HPDE6-E6E7 (cell line): Measurements from ENCODE around the gene ZNF189.

ENCODE experiments used
- DNase-seq: peaks from one replicate; pipeline ENCODE4 v3.0.0; 2011; ENCODE audit warnings: missing footprints; ENCODE audit errors: extremely low spot score

Gene ZNF189

GRCh38 chr9:101419863-101420262, 21.2 kb downstream of the ZNF189 start:
- DNase-seq, result no peak

- no peak for DNase-seq
Measured at GRCh38 chr9:101421653-101422065, 23.0 kb downstream of the ZNF189 start.

- no peak for DNase-seq
Measured at GRCh38 chr9:101427358-101427757, 28.7 kb downstream of the ZNF189 start.

GRCh38 chr9:101427957-101428655, 29.5 kb downstream of the ZNF189 start:
- no peak for DNase-seq

- no peak for DNase-seq
Measured at GRCh38 chr9:101428909-101429308, 30.3 kb downstream of the ZNF189 start.

GRCh38 chr9:101429736-101430135, 31.1 kb downstream of the ZNF189 start:
- no peak for DNase-seq

- DNase-seq, result no peak
Measured at GRCh38 chr9:101432171-101432570, 33.5 kb downstream of the ZNF189 start.

- no peak for DNase-seq
Measured at GRCh38 chr9:101432740-101433139, 34.1 kb downstream of the ZNF189 start.

- DNase-seq, result no peak
Measured at GRCh38 chr9:101433229-101433628, 34.6 kb downstream of the ZNF189 start.

GRCh38 chr9:101434998-101435397, 36.3 kb downstream of the ZNF189 start:
- no peak for DNase-seq

- DNase-seq, result no peak
Measured at GRCh38 chr9:101435601-101436079, 37.0 kb downstream of the ZNF189 start, which contains the start of gene ALDOB. Gene ALDOB (minus strand): TSS chr9:101435774. CDS start chr9:101430887, 4,887 bp downstream.

GRCh38 chr9:101437806-101438232, 39.2 kb downstream of the ZNF189 start:
- no peak for DNase-seq

- DNase-seq, result no peak
Measured at GRCh38 chr9:101438523-101438922, 39.9 kb downstream of the ZNF189 start.

- DNase-seq, result no peak
Measured at GRCh38 chr9:101440714-101441230, 42.1 kb downstream of the ZNF189 start.

- no peak for DNase-seq
Measured at GRCh38 chr9:101442318-101442717, 43.7 kb downstream of the ZNF189 start.

- DNase-seq, result no peak
Measured at GRCh38 chr9:101442736-101443135, 44.1 kb downstream of the ZNF189 start.

- no peak for DNase-seq
Measured at GRCh38 chr9:101443364-101443771, 44.7 kb downstream of the ZNF189 start.

- no peak for DNase-seq
Measured at GRCh38 chr9:101445353-101446029, 46.8 kb downstream of the ZNF189 start.

GRCh38 chr9:101446732-101447131, 48.1 kb downstream of the ZNF189 start:
- DNase-seq, result no peak

- DNase-seq, result no peak
Measured at GRCh38 chr9:101448680-101449070, 50.0 kb downstream of the ZNF189 start.

- peak; percentile 77 for DNase-seq
Measured at GRCh38 chr9:101449071-101449721, 50.5 kb downstream of the ZNF189 start.

- no peak for DNase-seq
Measured at GRCh38 chr9:101450931-101451330, 52.3 kb downstream of the ZNF189 start.
